CD14-positive monocyte (primary cell): ENCODE measurements around the gene RGS7. TPM values are rescaled to one million over a fixed set of nuclear protein-coding genes. Genes with fewer than 3 reads are reported as not detected.

Source experiments
- DNase-seq, 3 donors: peaks; one replicate each; pipeline ENCODE4 v3.0.0-alpha.2; 2011 to 2022
- H2AFZ ChIP-seq: 2 replicates; pipeline ENCODE4 v1.6.0; 2012; ENCODE audit warnings: mild to moderate bottlenecking, low read depth, low read length, inconsistent platforms; ENCODE audit not compliant: insufficient read depth, poor library complexity, severe bottlenecking
- H3K27ac ChIP-seq, 2 donors: 1 replicate in 1 of 2; 2 replicates in 1 of 2; pipeline ENCODE4 v1.5.1; 2012 to 2013; ENCODE audit warnings: low read length in 2 of 2, control low read depth in 1 of 2, inconsistent platforms in 1 of 2, low read depth in 1 of 2, mild to moderate bottlenecking in 1 of 2
- H3K27me3 ChIP-seq, 2 donors: one replicate each; pipeline versions ENCODE4 v1.6.0 to v1.6.1; 2011 to 2013; ENCODE audit warnings: low read length in 2 of 2; ENCODE audit not compliant: control insufficient read depth in 2 of 2, insufficient read depth in 2 of 2
- H3K36me3 ChIP-seq, 2 donors: replicated peaks in 1 of 2; 1 replicate in 1 of 2; 2 replicates in 1 of 2; pipeline versions ENCODE4 v1.5.1 to v1.6.1; 2012 to 2013; ENCODE audit warnings: low read length in 2 of 2, control low read depth in 1 of 2, inconsistent platforms in 1 of 2, mild to moderate bottlenecking in 1 of 2; ENCODE audit not compliant: insufficient read depth in 2 of 2, control insufficient read depth in 1 of 2
- H3K4me1 ChIP-seq, 2 donors: 1 replicate in 1 of 2; 2 replicates in 1 of 2; pipeline versions ENCODE4 v1.5.1 to v1.6.1; 2012 to 2013; ENCODE audit warnings: low read length in 2 of 2, control low read depth in 1 of 2, inconsistent platforms in 1 of 2, mild to moderate bottlenecking in 1 of 2, moderate library complexity in 1 of 2; ENCODE audit not compliant: insufficient read depth in 2 of 2, control insufficient read depth in 1 of 2
- H3K4me2 ChIP-seq: replicated peaks from 2 replicates; pipeline ENCODE3; 2012; ENCODE audit warnings: low read length, moderate library complexity, mild to moderate bottlenecking; ENCODE audit not compliant: poor library complexity, severe bottlenecking; ENCODE audit errors: extremely low read depth
- H3K4me3 ChIP-seq, 3 experiments: fragments of 200-600 bp in 1 of 3; sonication (generic) in 1 of 3; replicated peaks in 1 of 3; 1 replicate in 2 of 3; 2 replicates in 1 of 3; pipeline ENCODE4 v1.5.1; 2011 to 2013; ENCODE audit warnings: low read length in 3 of 3, mild to moderate bottlenecking in 3 of 3, control low read depth in 2 of 3, low read depth in 2 of 3, inconsistent platforms in 1 of 3, moderate library complexity in 1 of 3
- H3K79me2 ChIP-seq: 2 replicates; pipeline ENCODE4 v1.6.0; 2012; ENCODE audit warnings: mild to moderate bottlenecking, control low read depth, inconsistent platforms, low read length, moderate library complexity; ENCODE audit not compliant: insufficient read depth
- H3K9ac ChIP-seq: 2 replicates; pipeline ENCODE4 v1.6.0; 2017; ENCODE audit warnings: low read length, mild to moderate bottlenecking; ENCODE audit not compliant: insufficient read depth, poor library complexity, severe bottlenecking
- H3K9me3 ChIP-seq, 2 donors: replicated peaks in 1 of 2; 1 replicate in 1 of 2; 2 replicates in 1 of 2; pipeline versions ENCODE4 v1.5.1 to v1.6.1; 2012 to 2013; ENCODE audit warnings: low read length in 2 of 2, control low read depth in 1 of 2; ENCODE audit not compliant: control insufficient read depth in 1 of 2, insufficient read depth in 1 of 2
- H4K20me1 ChIP-seq: 2 replicates; pipeline ENCODE4 v1.6.0; 2012; ENCODE audit warnings: mild to moderate bottlenecking, low read length, control low read depth, moderate library complexity; ENCODE audit not compliant: insufficient read depth
- H3K27ac Mint-ChIP-seq, 7 donors: one replicate each; pipeline ENCODE4 v1.8.0; 2020; ENCODE audit warnings: mild to moderate bottlenecking in 7 of 7, mixed read lengths in 7 of 7, moderate library complexity in 6 of 7, inconsistent platforms in 2 of 7
- H3K27me3 Mint-ChIP-seq, 3 donors: one replicate each; pipeline ENCODE4 v1.8.0; 2021 to 2022; ENCODE audit warnings: low read depth in 3 of 3, mild to moderate bottlenecking in 3 of 3, mixed read lengths in 3 of 3, moderate library complexity in 3 of 3, inconsistent platforms in 1 of 3
- H3K36me3 Mint-ChIP-seq, 2 donors: one replicate each; pipeline ENCODE4 v1.8.0; 2020; ENCODE audit warnings: mixed read lengths in 2 of 2, inconsistent platforms in 1 of 2, mild to moderate bottlenecking in 1 of 2
- H3K4me1 Mint-ChIP-seq: one replicate; pipeline ENCODE4 v1.8.0; 2020; ENCODE audit warnings: mild to moderate bottlenecking, mixed read lengths
- H3K4me3 Mint-ChIP-seq, 2 donors: one replicate each; pipeline ENCODE4 v1.8.0; 2020; ENCODE audit warnings: mild to moderate bottlenecking in 2 of 2, mixed read lengths in 2 of 2, moderate library complexity in 1 of 2
- H3K9me3 Mint-ChIP-seq, 7 donors: one replicate each; pipeline ENCODE4 v1.8.0; 2020 to 2022; ENCODE audit warnings: mixed read lengths in 7 of 7, mild to moderate bottlenecking in 6 of 7, moderate library complexity in 6 of 7, inconsistent platforms in 2 of 7
- WGBS: methylation state at CpG from one replicate; pipeline ENCODE4 v1.1.5; 2013; ENCODE audit warnings: missing lambda C conversion rate; ENCODE audit not compliant: insufficient coverage; 5-methylcytosine and 5-hydroxymethylcytosine counted together
- intact Hi-C, 2 donors: fragments of 100-400 bp; cut with micrococcal nuclease; formaldehyde crosslinking; loops; one replicate each; pipeline versions ENCODE4 v1.15.0 to v1.15.1; 2023
- polyA plus RNA-seq, 3 donors: library from polyadenylated mRNA; depleted of rRNA in 1 of 3; unstranded in 2 of 3; stranded (reverse) in 1 of 3; fragments of 300-500 nt in 2 of 3; fragments of >200 nt in 1 of 3; fragmentation: Illumina TruSeq in 2 of 3; gene quantifications; 1 replicate in 2 of 3; 2 replicates in 1 of 3; pipeline ENCODE4 v1.2.3, GENCODE V29; 2012 to 2021
- TF ChIP-seq, protein P1 (sequence below): fragments of 200-600 bp; IDR thresholded peaks from one replicate; pipeline ENCODE4 v1.8.0; 2022; ENCODE audit warnings: antibody characterized with exemption, mild to moderate bottlenecking

RGS7 gene
- polyA plus RNA-seq, 3 donors: not detected

DNA sequence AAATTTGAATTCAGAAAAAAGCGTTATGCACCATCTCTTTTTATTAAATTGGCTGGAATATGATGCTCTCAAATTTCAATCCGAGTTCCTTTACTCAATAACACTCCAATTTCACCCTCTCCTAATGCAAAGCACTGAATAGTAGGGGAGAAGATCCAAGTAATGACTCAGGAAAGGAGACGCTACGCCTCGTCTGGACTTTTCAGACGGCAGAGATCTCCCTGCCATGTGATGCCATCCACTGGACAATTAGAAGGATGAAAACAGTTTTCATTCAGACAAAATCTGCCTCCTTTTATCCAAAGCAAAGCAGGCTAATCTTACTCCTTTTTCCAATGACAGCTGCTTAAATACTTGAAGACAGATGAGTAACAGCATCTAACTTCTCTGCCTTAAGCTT, 502.6 kb downstream of the RGS7 start:
- no peak overlapping the region for H3K4me2 ChIP-seq
- no peak overlapping the region for H3K4me3 ChIP-seq
- H3K9me3 ChIP-seq: peaks cover 3 to 5% of the 10 kb centered on the region in 2 donors
- peaks cover 0 to 6% (median 3%) of the 10 kb centered on the region in 7 donors for H3K9me3 Mint-ChIP-seq
- H3K4me1 ChIP-seq: no peaks in the 10 kb centered on the region
- no peak overlapping the region for H3K27ac ChIP-seq
- H3K4me1 Mint-ChIP-seq: no peaks in the 10 kb centered on the region
- H3K9ac ChIP-seq: no peak overlapping the region
- no peaks in the 10 kb centered on the region for H3K36me3 ChIP-seq
- no peak overlapping the region for H3K27ac Mint-ChIP-seq
- no peaks in the 10 kb centered on the region for H4K20me1 ChIP-seq
- no peak overlapping the region for H2AFZ ChIP-seq
- no CpG with 5 or more reads among the region's 6 CpGs for WGBS
- no peaks in the 10 kb centered on the region for H3K27me3 ChIP-seq
- H3K27me3 Mint-ChIP-seq: no peaks in the 10 kb centered on the region
- no peaks in the 10 kb centered on the region for H3K79me2 ChIP-seq
- no peak for DNase-seq
- intact Hi-C loops: no loop called here
- no peak overlapping the region for H3K4me3 Mint-ChIP-seq
- no peaks in the 10 kb centered on the region for H3K36me3 Mint-ChIP-seq
- TF ChIP-seq, protein P1, sequence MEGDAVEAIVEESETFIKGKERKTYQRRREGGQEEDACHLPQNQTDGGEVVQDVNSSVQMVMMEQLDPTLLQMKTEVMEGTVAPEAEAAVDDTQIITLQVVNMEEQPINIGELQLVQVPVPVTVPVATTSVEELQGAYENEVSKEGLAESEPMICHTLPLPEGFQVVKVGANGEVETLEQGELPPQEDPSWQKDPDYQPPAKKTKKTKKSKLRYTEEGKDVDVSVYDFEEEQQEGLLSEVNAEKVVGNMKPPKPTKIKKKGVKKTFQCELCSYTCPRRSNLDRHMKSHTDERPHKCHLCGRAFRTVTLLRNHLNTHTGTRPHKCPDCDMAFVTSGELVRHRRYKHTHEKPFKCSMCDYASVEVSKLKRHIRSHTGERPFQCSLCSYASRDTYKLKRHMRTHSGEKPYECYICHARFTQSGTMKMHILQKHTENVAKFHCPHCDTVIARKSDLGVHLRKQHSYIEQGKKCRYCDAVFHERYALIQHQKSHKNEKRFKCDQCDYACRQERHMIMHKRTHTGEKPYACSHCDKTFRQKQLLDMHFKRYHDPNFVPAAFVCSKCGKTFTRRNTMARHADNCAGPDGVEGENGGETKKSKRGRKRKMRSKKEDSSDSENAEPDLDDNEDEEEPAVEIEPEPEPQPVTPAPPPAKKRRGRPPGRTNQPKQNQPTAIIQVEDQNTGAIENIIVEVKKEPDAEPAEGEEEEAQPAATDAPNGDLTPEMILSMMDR: no peak

DNA sequence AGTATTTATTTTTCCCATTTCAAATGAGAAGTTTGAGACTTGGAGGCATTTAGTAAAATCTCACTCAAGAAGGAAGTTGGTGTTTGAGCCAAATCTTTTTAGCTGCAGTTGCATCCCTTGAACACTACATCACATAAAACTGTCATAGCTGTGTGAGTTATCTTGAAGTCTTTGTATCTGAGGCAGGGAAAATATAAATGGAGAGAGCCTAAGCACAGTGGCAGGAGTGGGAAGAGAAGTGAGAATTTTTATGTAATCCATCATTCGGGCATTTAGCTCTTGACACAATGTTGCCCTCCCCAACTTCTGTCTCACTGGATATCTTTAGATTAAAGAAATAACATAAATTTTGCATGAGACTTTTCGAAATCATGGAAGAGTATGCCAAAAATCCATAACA, 509.7 kb downstream of the RGS7 start:
- Histone ChIP-seq H3K4me2 (no peak overlapping the region), H3K79me2 (no peaks in the 10 kb centered on the region), H3K27ac (no peak overlapping the region), H3K4me3 (no peak overlapping the region), H4K20me1 (no peaks in the 10 kb centered on the region), H3K9me3 (peaks cover 3 to 5% of the 10 kb centered on the region in 2 donors), H3K36me3 (no peaks in the 10 kb centered on the region), H3K4me1 (no peaks in the 10 kb centered on the region), H2AFZ (no peak overlapping the region), H3K9ac (no peak overlapping the region), H3K27me3 (no peaks in the 10 kb centered on the region)
- Mint-ChIP-seq H3K27ac (no peak overlapping the region), H3K4me1 (no peaks in the 10 kb centered on the region), H3K9me3 (peaks cover 2 to 15% (median 3%) of the 10 kb centered on the region in 7 donors), H3K27me3 (no peaks in the 10 kb centered on the region), H3K36me3 (no peaks in the 10 kb centered on the region), H3K4me3 (no peak overlapping the region)
- no peak for DNase-seq
- TF ChIP-seq, protein P1: no peak
- intact Hi-C loops: no loop called here
- WGBS: no CpG with 5 or more reads among the region's 2 CpGs
